Bronchial epithelial cell (primary cell): ENCODE data around the gene ITM2A. TPM values are rescaled to one million over a fixed set of nuclear protein-coding genes. Genes with fewer than 3 reads are reported as not detected.

Source experiments
- DNase-seq: peaks from one replicate; pipeline ENCODE4 v3.0.0-alpha.2; 2010; ENCODE audit warnings: low read depth
- FAIRE-seq: peaks from 2 replicates; lab custom pipeline; 2011; peaks lifted over from hg19 to GRCh38; lab: Jason Lieb, UNC
- H3K27me3 ChIP-seq: 2 replicates; pipeline ENCODE4 v1.5.1; 2011; ENCODE audit warnings: low read length; ENCODE audit not compliant: control insufficient read depth, insufficient read depth
- H3K36me3 ChIP-seq: 2 replicates; pipeline ENCODE4 v1.5.1; 2011; ENCODE audit warnings: low read length; ENCODE audit not compliant: control insufficient read depth, insufficient read depth
- H3K4me3 ChIP-seq: 2 replicates; pipeline ENCODE4 v1.5.1; 2011; ENCODE audit warnings: mild to moderate bottlenecking, low read depth, low read length, control low read depth
- total RNA-seq: library from RNA; depleted of rRNA; stranded (reverse); fragments of >200 nt; gene quantifications from 2 replicates; pipeline ENCODE4 v1.2.1, GENCODE V29; 2014
- TF ChIP-seq, protein P1 (sequence below): IDR thresholded peaks from 2 replicates; pipeline ENCODE4 v1.5.1; 2011; ENCODE audit warnings: mild to moderate bottlenecking, moderate library complexity, low read length, control low read depth, inconsistent platforms; ENCODE audit not compliant: insufficient read depth, severe bottlenecking

The ITM2A gene
- total RNA-seq, 1 donor from 2014 or later, result 1.8 TPM

DNA sequence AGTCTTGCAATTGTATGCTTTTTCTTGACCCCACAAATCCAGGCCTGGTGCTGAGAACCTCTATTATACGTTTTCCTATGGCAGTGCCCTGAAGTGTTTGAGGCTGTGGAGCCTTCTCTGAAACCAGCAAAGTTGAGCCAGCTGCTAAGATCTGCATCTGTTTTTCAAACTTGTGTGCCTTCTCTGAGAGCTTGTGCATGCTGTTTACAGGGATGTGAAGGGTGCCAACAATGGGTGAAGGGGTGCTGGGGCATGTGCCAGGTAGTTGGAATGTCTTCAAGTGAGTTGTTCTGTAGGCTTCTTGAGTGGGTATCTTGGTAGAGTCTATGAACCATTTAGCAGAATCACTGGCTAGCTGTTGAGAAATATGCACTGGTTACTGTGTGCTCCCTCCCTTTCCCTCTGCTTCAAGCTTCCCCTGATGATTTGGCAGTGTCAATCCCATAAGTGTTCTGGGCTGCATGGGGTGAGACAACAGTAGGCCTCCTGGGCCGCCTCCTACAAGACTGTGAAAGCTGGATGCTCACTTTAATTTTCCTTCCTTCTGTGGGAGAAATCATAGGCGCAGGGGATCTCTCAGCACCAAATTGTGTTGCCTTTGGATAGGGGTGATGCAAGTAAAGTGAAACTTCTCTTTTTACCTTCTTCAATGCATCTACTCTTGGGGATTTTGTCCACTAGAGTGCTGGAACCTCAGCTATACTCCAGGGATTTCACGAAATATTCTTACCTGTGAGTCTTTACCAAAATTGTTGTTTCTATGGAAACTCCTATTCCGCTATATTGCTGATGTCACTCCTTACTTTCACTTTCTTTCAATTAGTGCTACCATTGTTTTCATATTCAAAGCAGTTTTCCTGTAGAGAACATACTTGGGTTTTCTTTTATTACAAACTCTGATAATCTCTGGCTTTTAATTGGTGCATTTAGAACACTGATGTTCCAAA lies 30.0 kb downstream of the ITM2A start:
- Histone ChIP-seq H3K4me3 (no peak overlapping the region), H3K27me3 (no peaks in the 10 kb centered on the region), H3K36me3 (no peaks in the 10 kb centered on the region)
- DNase-seq (no peak), FAIRE-seq (peak; percentile 28)
- TF ChIP-seq, protein P1, sequence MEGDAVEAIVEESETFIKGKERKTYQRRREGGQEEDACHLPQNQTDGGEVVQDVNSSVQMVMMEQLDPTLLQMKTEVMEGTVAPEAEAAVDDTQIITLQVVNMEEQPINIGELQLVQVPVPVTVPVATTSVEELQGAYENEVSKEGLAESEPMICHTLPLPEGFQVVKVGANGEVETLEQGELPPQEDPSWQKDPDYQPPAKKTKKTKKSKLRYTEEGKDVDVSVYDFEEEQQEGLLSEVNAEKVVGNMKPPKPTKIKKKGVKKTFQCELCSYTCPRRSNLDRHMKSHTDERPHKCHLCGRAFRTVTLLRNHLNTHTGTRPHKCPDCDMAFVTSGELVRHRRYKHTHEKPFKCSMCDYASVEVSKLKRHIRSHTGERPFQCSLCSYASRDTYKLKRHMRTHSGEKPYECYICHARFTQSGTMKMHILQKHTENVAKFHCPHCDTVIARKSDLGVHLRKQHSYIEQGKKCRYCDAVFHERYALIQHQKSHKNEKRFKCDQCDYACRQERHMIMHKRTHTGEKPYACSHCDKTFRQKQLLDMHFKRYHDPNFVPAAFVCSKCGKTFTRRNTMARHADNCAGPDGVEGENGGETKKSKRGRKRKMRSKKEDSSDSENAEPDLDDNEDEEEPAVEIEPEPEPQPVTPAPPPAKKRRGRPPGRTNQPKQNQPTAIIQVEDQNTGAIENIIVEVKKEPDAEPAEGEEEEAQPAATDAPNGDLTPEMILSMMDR, result no peak

DNA sequence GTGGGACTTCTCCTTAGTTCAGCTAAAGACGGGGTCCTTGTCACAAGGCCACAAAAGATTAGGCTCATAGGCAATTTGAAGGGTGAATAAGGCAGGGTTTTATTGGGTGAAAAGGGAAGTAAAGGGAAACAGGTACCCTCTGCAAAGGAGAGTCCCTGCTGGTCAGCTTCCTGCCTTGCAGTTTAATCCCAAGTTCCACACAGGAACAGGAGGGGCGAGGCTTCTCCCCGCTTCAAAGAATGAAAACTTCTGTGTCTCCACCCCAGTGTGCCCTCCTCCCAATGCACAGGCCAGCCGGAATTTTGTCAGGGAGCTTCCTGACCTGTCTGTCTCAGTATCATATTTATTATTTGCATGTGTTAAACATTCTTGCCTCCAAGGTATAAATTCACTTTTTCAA lies 37.1 kb downstream of the ITM2A start:
- H3K27me3 ChIP-seq, result no peaks in the 10 kb centered on the region
- TF ChIP-seq, protein P1, result no peak
- no peak overlapping the region for H3K4me3 ChIP-seq
- FAIRE-seq, result no peak
- no peak for DNase-seq
- H3K36me3 ChIP-seq, result no peaks in the 10 kb centered on the region

DNA sequence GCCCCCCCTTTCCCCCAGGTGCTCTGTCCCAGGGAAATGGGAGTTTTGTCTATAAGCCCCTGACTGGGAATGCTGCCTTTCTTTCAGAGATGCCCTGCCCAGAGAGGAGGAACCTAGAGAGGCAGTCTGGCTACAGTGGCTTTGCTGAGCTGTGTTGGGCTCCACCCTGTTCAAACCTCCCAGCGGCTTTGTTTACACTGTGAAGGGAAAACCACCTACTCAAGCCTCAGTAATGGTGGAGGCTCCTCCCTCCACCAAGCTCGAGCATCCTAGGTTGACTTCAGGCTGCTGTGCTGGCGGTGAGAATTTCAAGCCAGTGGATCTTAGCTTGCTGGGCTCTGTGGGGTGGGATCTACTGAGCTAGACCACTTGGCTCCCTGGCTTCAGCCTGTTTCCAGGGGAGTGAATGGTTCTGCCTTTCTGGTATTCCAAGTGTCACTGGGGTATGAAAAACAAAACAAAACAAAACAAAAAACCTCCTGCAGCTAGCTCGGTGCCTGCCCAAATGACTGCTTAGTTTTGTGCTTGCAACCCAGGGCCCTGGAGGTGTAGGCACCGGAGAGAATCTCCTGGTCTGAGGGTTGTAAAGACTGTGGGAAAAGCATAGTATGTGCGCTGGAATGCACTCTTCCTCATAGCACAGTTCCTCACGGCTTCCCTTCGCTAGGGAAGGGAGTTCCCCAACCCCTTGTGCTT lies 41.7 kb downstream of the ITM2A start:
- TF ChIP-seq, protein P1, result no peak
- FAIRE-seq (no peak), DNase-seq (no peak)
- no peaks in the 10 kb centered on the region for H3K36me3 ChIP-seq
- no peaks in the 10 kb centered on the region for H3K27me3 ChIP-seq
- H3K4me3 ChIP-seq, result no peak overlapping the region

Other genes starting within 250 kb of the ITM2A start
- gene GPR174, start 222.6 kb downstream of the ITM2A start, total RNA-seq, result not detected in 2 replicates